AG04449 (cell line): ENCODE data around the gene GNB5.

ENCODE experiments used
- CTCF ChIA-PET: fragments of 350-600 bp; formaldehyde crosslinking; extraction: SDS; loops from one replicate; lab custom pipeline; 2021; ENCODE audit warnings: antibody characterized with exemption; lab: Yijun Ruan, JAX
- POLR2A ChIA-PET: fragments of 400-600, 350-600 bp; formaldehyde crosslinking; extraction: SDS; loops from one replicate; lab custom pipeline; 2020; ENCODE audit warnings: antibody characterized with exemption, inconsistent platforms; lab: Yijun Ruan, JAX
- DNase-seq: peaks from one replicate; pipeline ENCODE4 v3.0.0-alpha.2; 2010; ENCODE audit warnings: low read depth, low spot score
- H3K4me3 ChIP-seq: 2 replicates; pipeline ENCODE4 v1.5.1; 2011; ENCODE audit warnings: low read depth, mild to moderate bottlenecking, control low read depth, low read length
- CTCF ChIP-seq: IDR thresholded peaks from one replicate; pipeline ENCODE4 v1.5.1; 2011; ENCODE audit warnings: mild to moderate bottlenecking, moderate library complexity, low read length, control low read depth, inconsistent platforms; ENCODE audit not compliant: insufficient read depth; ENCODE audit errors: missing control alignments

GNB5 gene

GRCh38 chr15:52107238-52107637 is 84.0 kb downstream of the GNB5 start:
- POLR2A ChIA-PET: interaction anchor here (0.6 kb wide), 1 partner anchor 47 kb away, joined by 3 read pairs; no protein-coding TSS in a partner anchor
- H3K4me3 ChIP-seq: no peak overlapping the region
- DNase-seq: no peak
- CTCF ChIA-PET: no interaction called here
- no peak for TF ChIP-seq CTCF

- DNase-seq: no peak
- CTCF ChIA-PET: no interaction called here
- no peak for TF ChIP-seq CTCF
- POLR2A ChIA-PET: no interaction called here
- no peak overlapping the region for H3K4me3 ChIP-seq
Observed at GRCh38 chr15:52106641-52107040, 84.6 kb downstream of the GNB5 start.

GRCh38 chr15:52105846-52106245 is 85.3 kb downstream of the GNB5 start:
- ChIA-PET POLR2A (no interaction called here), CTCF (no interaction called here)
- TF ChIP-seq CTCF: no peak

GRCh38 chr15:52104532-52105004 is 86.6 kb downstream of the GNB5 start:
- no peak for TF ChIP-seq CTCF
- POLR2A ChIA-PET: no interaction called here
- CTCF ChIA-PET: interaction anchor here (2.4 kb wide), 1 partner anchor 26 kb away, joined by 11 read pairs; no protein-coding TSS in a partner anchor
- H3K4me3 ChIP-seq: no peak overlapping the region
- DNase-seq: no peak

More at GRCh38 chr15:52105846-52106245, 85.3 kb downstream of the GNB5 start:
- DNase-seq: no peak
- H3K4me3 ChIP-seq: no peak overlapping the region

GRCh38 chr15:52103217-52104207 is 87.7 kb downstream of the GNB5 start:
- TF ChIP-seq CTCF: no peak
- POLR2A ChIA-PET: no interaction called here
- CTCF ChIA-PET: interaction anchor here (0.6 to 2.4 kb wide), 4 partner anchors 24 to 125 kb away, joined by 3 to 11 read pairs (median 4); no protein-coding TSS in a partner anchor
- no peak overlapping the region for H3K4me3 ChIP-seq
- DNase-seq: peak; percentile 78

GRCh38 chr15:52102463-52102862 is 88.7 kb downstream of the GNB5 start:
- TF ChIP-seq CTCF: no peak
- ChIA-PET POLR2A (no interaction called here), CTCF (interaction anchor here (0.9 to 2.4 kb wide), 2 partner anchors 23 to 38 kb away, joined by 3 to 11 read pairs; no protein-coding TSS in a partner anchor)
- no peak overlapping the region for H3K4me3 ChIP-seq
- peak; percentile 65 for DNase-seq
